Calu3 (cell line): ENCODE measurements around the gene CSRP1. TPM values are rescaled to one million over a fixed set of nuclear protein-coding genes. Genes with fewer than 3 reads are reported as not detected.

Experiments used
- BruUV-seq: library from RNA; stranded (reverse); fragments of 400-500 nt; replicated peaks from 2 replicates; lab custom pipeline; 2021; lab: Mats Ljungman, UMichigan
- CTCF ChIA-PET: fragments of 300-600 bp; sonication (Branson Sonifier 250); formaldehyde crosslinking; loops from one replicate; lab custom pipeline; 2022; ENCODE audit warnings: antibody characterized with exemption; lab: Charles Lee
- DNase-seq: peaks from one replicate; pipeline ENCODE4 v3.0.0; 2022
- H3K27ac Mint-ChIP-seq: one replicate; pipeline ENCODE4 v1.8.0; 2022; ENCODE audit warnings: mixed read lengths; ENCODE audit not compliant: unreplicated experiment
- H3K27me3 Mint-ChIP-seq: one replicate; pipeline ENCODE4 v1.8.0; 2022; ENCODE audit warnings: mixed read lengths; ENCODE audit not compliant: unreplicated experiment
- H3K36me3 Mint-ChIP-seq: one replicate; pipeline ENCODE4 v1.8.0; 2022; ENCODE audit warnings: mild to moderate bottlenecking, moderate library complexity, mixed read lengths; ENCODE audit not compliant: insufficient read depth, unreplicated experiment
- H3K4me1 Mint-ChIP-seq: one replicate; pipeline ENCODE4 v1.8.0; 2022; ENCODE audit warnings: mild to moderate bottlenecking, low read depth, mixed read lengths; ENCODE audit not compliant: unreplicated experiment
- H3K4me3 Mint-ChIP-seq: one replicate; pipeline ENCODE4 v1.8.0; 2022; ENCODE audit warnings: mild to moderate bottlenecking, low read depth, moderate library complexity, mixed read lengths; ENCODE audit not compliant: unreplicated experiment
- H3K9me3 Mint-ChIP-seq: one replicate; pipeline ENCODE4 v1.8.0; 2022; ENCODE audit warnings: low read depth, mixed read lengths; ENCODE audit not compliant: unreplicated experiment
- CTCF ChIP-seq: fragments of 200-600 bp; IDR thresholded peaks from one replicate; pipeline ENCODE4 v1.8.0; 2022; ENCODE audit warnings: antibody characterized with exemption; ENCODE audit not compliant: unreplicated experiment
- intact Hi-C: fragments of 100-400 bp; cut with micrococcal nuclease; formaldehyde crosslinking; loops from one replicate; pipeline ENCODE4 v1.10.0; 2022; ENCODE audit not compliant: unreplicated experiment
- total RNA-seq: library from RNA; stranded (reverse); gene quantifications from 2 replicates; pipeline ENCODE4 v1.2.3, GENCODE V29; 2022

The CSRP1 gene
- total RNA-seq, 1 experiment from 2014 or later = 69.9 TPM

- H3K9me3 Mint-ChIP-seq = no peaks in the 10 kb centered on the region
- peak overlapping the region; percentile 85 for H3K4me3 Mint-ChIP-seq
- H3K36me3 Mint-ChIP-seq = peaks cover 50% of the 10 kb centered on the region
- BruUV-seq = no TSS peak
- no peak for TF ChIP-seq CTCF
- H3K27me3 Mint-ChIP-seq = no peaks in the 10 kb centered on the region
- H3K4me1 Mint-ChIP-seq = peaks cover 42% of the 10 kb centered on the region
- intact Hi-C loops = no loop called here
- CTCF ChIA-PET = interaction anchor here (0.9 to 3.3 kb wide), 6 partner anchors 12 to 44 kb away, joined by 3 to 24 read pairs (median 10); no protein-coding TSS in a partner anchor
- H3K27ac Mint-ChIP-seq = peak overlapping the region; percentile 61
- no peak for DNase-seq
Measured at GRCh38 chr1:201468501-201468843, 38.5 kb downstream of the CSRP1 start.

- Mint-ChIP-seq H3K4me1 (peaks cover 59% of the 10 kb centered on the region), H3K9me3 (no peaks in the 10 kb centered on the region), H3K27ac (peak overlapping the region; percentile 77), H3K36me3 (peaks cover 68% of the 10 kb centered on the region), H3K27me3 (no peaks in the 10 kb centered on the region), H3K4me3 (peak overlapping the region; percentile 85)
- no peak for TF ChIP-seq CTCF
- intact Hi-C loops = no loop called here
- DNase-seq = peak; percentile 66
- BruUV-seq = no TSS peak
- CTCF ChIA-PET = interaction anchor here (0.6 to 1.2 kb wide), 3 partner anchors 8 to 1785 kb away, joined by 3 to 5 read pairs (median 3); no protein-coding TSS in a partner anchor
Measured at GRCh38 chr1:201466492-201466891, 40.4 kb downstream of the CSRP1 start.

- no peaks in the 10 kb centered on the region for H3K27me3 Mint-ChIP-seq
- peak overlapping the region; percentile 85 for H3K4me3 Mint-ChIP-seq
- H3K4me1 Mint-ChIP-seq = peaks cover 66% of the 10 kb centered on the region
- CTCF ChIA-PET = interaction anchor here (0.6 to 1.2 kb wide), 2 partner anchors 18 to 58 kb away, joined by 4 to 5 read pairs; no protein-coding TSS in a partner anchor
- no peaks in the 10 kb centered on the region for H3K9me3 Mint-ChIP-seq
- no peak for DNase-seq
- TSS peak; percentile 10 for BruUV-seq
- peak overlapping the region; percentile 77 for H3K27ac Mint-ChIP-seq
- intact Hi-C loops = no loop called here
- H3K36me3 Mint-ChIP-seq = peaks cover 75% of the 10 kb centered on the region
- TF ChIP-seq CTCF = no peak
Measured at GRCh38 chr1:201465698-201466290, 41.1 kb downstream of the CSRP1 start.

- no TSS peak for BruUV-seq
- Mint-ChIP-seq H3K36me3 (peaks cover 56% of the 10 kb centered on the region), H3K27me3 (no peaks in the 10 kb centered on the region), H3K9me3 (no peaks in the 10 kb centered on the region), H3K4me3 (peak overlapping the region; percentile 27), H3K27ac (peak overlapping the region; percentile 96), H3K4me1 (peaks cover 81% of the 10 kb centered on the region)
- TF ChIP-seq CTCF = peak; percentile 37
- DNase-seq = no peak
- CTCF ChIA-PET = interaction anchor here (1.3 to 6.3 kb wide), 4 partner anchors 14 to 55 kb away, joined by 3 to 65 read pairs (median 10); no protein-coding TSS in a partner anchor
- intact Hi-C loops = loop anchor here (2.0 kb wide), 1 partner anchor 18 kb away; no protein-coding TSS in a partner anchor
Measured at GRCh38 chr1:201463071-201463552, 43.8 kb downstream of the CSRP1 start.
